D721Med (cell line): ENCODE data around the gene EPB41.

Source experiments
- DNase-seq: peaks from one replicate; pipeline ENCODE4 v3.0.0; 2011; ENCODE audit warnings: low spot score; ENCODE audit not compliant: insufficient read length
- FAIRE-seq: peaks from 2 replicates; lab custom pipeline; 2011; peaks lifted over from hg19 to GRCh38; lab: Jason Lieb, UNC
- TF ChIP-seq, protein P1 (sequence below): IDR thresholded peaks from 2 replicates; pipeline ENCODE4 v1.5.1; 2012; ENCODE audit warnings: mild to moderate bottlenecking, control low read depth; ENCODE audit not compliant: insufficient read depth; ENCODE audit errors: missing control alignments

Gene EPB41

DNA sequence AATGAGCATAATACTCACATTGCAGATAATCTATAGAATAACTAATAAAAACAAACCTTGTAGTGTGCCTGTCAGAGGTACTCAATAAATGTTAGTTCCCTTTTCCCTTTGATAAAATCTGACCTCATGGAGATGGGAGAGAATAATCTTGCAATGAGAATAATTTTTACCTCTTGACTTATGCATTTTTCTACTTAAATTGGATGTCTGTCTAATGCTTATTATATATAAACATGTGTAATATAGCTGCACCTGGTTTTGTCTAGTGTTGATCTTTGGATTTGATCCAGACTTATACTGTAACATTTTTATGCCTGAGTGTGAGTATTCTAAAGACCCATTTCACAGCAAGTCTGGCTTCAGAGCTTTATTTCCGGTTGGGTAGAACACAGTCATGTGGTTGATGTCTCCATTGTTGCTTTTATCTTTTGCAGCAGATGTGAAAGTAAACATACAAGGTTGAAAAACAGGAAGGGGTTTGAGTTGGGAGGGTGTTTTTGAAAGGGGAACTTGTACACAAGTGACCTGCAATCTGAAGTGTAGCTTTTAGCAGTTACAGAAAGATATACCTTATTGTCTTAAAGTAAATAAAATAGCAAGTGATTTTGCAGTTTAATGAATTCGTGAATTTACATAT, 12.4 kb downstream of the EPB41 start:
- DNase-seq: no peak
- TF ChIP-seq, protein P1, sequence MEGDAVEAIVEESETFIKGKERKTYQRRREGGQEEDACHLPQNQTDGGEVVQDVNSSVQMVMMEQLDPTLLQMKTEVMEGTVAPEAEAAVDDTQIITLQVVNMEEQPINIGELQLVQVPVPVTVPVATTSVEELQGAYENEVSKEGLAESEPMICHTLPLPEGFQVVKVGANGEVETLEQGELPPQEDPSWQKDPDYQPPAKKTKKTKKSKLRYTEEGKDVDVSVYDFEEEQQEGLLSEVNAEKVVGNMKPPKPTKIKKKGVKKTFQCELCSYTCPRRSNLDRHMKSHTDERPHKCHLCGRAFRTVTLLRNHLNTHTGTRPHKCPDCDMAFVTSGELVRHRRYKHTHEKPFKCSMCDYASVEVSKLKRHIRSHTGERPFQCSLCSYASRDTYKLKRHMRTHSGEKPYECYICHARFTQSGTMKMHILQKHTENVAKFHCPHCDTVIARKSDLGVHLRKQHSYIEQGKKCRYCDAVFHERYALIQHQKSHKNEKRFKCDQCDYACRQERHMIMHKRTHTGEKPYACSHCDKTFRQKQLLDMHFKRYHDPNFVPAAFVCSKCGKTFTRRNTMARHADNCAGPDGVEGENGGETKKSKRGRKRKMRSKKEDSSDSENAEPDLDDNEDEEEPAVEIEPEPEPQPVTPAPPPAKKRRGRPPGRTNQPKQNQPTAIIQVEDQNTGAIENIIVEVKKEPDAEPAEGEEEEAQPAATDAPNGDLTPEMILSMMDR: no peak
- FAIRE-seq: no peak

DNA sequence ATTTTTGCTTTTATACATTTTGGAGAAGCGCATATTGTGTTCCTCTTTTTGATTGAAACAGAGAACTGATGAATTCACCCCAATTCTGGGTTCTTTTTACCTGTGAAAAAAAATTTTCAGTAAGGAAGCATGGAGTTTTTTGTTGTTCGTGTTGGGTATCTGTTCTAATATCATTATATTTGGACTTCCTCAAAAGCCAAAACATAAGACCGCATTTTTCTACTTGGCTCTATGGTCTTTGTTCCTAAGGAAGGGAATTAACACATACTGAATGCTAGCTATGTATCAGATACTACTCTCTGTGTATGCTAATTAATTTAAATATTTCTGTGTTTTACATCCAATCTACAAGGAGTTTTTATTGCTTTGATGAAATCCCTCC, 12.9 kb downstream of the EPB41 start:
- TF ChIP-seq, protein P1: no peak
- no peak for FAIRE-seq
- no peak for DNase-seq

DNA sequence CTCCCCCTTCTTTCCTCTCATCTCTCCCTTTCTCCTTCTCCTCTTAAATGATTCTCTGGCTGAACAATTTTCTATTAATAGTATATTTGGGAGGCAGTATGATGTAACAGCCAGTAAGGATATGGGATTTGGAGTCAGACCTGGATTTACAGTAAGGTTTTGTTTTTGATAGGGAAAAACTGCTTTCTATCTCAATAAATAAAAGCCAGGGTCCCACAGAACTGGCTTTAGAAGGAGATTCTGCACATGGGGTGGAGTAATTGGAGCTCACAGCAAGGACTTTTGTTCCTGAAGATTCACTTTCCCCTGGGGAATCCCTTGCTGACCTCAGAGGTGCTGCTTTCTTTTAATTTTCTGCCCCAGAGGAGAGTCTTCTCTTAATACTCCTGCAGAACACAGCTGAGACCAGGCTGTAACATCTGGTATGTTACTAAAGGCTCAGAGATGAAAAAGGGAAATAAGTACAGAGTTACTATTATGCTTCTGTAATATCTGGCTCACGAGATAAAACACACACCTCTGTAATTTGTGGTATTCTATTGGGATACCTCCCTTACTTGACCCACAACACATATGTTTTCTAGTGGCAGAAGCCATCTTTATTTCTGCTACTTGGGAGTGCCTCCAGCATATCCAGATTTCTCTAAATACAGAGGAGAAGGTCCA, 13.4 kb downstream of the EPB41 start:
- TF ChIP-seq, protein P1: no peak
- DNase-seq (no peak), FAIRE-seq (no peak)

DNA sequence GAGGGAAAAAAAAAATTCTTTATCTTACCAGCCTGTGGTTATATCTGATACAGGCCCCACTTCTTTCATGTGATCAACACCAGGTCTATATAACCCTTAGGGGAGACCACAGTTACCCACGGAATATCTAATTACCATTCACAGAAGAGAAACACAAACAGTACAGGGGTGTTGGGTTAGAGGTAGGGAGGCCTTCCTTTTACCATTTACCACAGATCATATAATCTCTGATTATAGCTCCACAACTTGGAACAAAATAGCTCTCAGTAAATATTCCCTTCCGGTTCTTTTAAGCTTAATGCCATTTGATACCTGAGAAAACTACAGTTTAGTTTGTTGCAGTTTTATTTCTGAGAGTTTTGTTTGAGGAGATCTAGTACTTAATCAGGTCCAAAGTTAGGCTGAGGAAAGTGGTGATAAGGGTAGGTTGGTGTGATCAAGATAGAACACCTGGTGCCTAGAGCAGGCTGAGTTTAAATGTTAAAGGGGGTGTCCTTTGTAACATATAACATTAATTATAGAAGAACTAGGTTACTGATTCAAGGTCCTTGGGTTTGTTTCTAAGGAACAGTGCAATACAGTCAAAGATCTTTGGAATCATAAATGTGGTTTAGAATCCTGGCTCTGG, 14.1 kb downstream of the EPB41 start:
- TF ChIP-seq, protein P1: no peak
- DNase-seq: no peak
- no peak for FAIRE-seq

DNA sequence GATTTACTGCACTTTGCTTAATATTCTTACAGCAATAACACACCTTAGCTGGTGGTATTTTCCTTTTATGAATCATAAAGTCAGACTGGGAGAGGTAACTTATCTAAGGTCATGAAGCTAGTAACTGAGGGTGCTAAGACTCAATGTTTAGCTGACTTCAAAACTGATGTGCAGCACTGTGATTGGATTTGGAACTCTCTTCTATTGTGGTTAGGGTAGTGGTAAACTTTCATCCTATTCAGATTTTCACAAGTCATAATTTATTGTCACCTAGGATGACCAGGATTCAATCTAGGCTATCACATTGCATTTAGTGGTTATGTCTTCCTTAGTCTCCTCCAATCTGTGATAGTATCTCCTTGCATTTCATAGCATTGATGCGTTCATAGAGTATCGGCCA, 18.9 kb downstream of the EPB41 start:
- TF ChIP-seq, protein P1: no peak
- no peak for FAIRE-seq

DNA sequence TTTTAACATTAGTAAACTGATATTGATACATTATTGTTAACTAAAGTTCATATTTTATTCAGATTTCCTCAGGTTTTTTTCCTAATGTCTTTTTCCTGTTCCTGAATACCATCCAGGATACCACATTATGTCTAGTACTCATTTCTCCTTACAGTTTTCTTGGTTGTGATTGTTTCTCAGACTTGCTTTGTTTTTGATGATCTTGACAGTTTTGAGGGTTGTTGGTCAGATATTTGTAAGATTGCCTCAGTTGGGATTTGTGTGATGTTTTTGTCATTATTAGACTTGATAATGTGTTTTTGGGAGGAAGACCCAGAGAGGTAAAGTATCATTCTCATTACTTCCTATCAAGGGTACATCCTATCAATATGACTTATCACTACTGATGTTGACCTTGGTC, 19.5 kb downstream of the EPB41 start:
- DNase-seq (no peak), FAIRE-seq (no peak)
- TF ChIP-seq, protein P1: no peak

More for the DNA sequence above, 18.9 kb downstream of the EPB41 start:
- DNase-seq: no peak

DNA sequence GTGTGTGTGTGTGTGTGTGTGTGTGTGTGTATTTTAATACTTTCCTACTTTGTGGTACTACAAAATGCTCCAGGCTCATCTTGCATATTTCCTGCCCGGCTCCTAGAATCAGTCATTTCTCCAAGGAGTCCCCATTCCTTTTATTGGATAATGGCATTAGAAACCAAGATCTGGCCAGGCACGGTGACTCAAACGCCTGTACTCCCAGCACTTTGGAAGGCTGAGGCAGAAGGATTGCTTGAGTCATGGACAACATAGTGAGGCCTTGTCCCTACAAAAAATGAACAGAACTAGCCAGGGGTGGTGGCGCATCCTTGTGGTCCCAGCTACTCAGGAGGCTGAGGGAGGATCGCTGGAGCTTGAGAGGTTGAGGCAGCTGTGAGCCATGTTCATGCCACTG, 20.3 kb downstream of the EPB41 start:
- DNase-seq: no peak
- TF ChIP-seq, protein P1: no peak
- FAIRE-seq: no peak
